Endothelial cell (in vitro differentiated cells): ENCODE measurements around the gene OSBP2. TPM values are rescaled to one million over a fixed set of nuclear protein-coding genes. Genes with fewer than 3 reads are reported as not detected.

Experiments
- DNase-seq: peaks from one replicate; pipeline ENCODE4 v3.0.0; 2021; ENCODE audit warnings: low spot score
- H3K27ac Mint-ChIP-seq: one replicate; pipeline ENCODE4 v1.8.0; 2021; ENCODE audit warnings: mixed read lengths, inconsistent platforms; ENCODE audit not compliant: unreplicated experiment
- H3K27me3 Mint-ChIP-seq: one replicate; pipeline ENCODE4 v1.8.0; 2021; ENCODE audit warnings: mild to moderate bottlenecking, moderate library complexity, mixed read lengths, inconsistent platforms; ENCODE audit not compliant: unreplicated experiment
- H3K36me3 Mint-ChIP-seq: one replicate; pipeline ENCODE4 v1.8.0; 2021; ENCODE audit warnings: mild to moderate bottlenecking, low read depth, mixed read lengths, inconsistent platforms; ENCODE audit not compliant: unreplicated experiment
- H3K4me1 Mint-ChIP-seq: one replicate; pipeline ENCODE4 v1.8.0; 2021; ENCODE audit warnings: mild to moderate bottlenecking, mixed read lengths, inconsistent platforms; ENCODE audit not compliant: unreplicated experiment
- H3K4me3 Mint-ChIP-seq: one replicate; pipeline ENCODE4 v1.8.0; 2021; ENCODE audit warnings: mild to moderate bottlenecking, mixed read lengths, inconsistent platforms; ENCODE audit not compliant: unreplicated experiment
- H3K9me3 Mint-ChIP-seq: one replicate; pipeline ENCODE4 v1.8.0; 2021; ENCODE audit warnings: mixed read lengths, inconsistent platforms; ENCODE audit not compliant: unreplicated experiment
- CTCF ChIP-seq: fragments of 200-600 bp; sonication (generic); IDR thresholded peaks from one replicate; pipeline ENCODE4 v1.5.0; 2021; ENCODE audit warnings: antibody characterized with exemption; ENCODE audit not compliant: unreplicated experiment
- total RNA-seq: library from RNA; stranded (reverse); fragmentation: NEBNext Ultra II Directional; extraction: Animal tissue kit (Norgen Biotek cat#: 25700); gene quantifications from one replicate; pipeline ENCODE4 v1.2.1, GENCODE V29; 2021; ENCODE audit not compliant: unreplicated experiment

Gene OSBP2
- total RNA-seq, 1 donor from 2014 or later: 3.0 TPM

DNA sequence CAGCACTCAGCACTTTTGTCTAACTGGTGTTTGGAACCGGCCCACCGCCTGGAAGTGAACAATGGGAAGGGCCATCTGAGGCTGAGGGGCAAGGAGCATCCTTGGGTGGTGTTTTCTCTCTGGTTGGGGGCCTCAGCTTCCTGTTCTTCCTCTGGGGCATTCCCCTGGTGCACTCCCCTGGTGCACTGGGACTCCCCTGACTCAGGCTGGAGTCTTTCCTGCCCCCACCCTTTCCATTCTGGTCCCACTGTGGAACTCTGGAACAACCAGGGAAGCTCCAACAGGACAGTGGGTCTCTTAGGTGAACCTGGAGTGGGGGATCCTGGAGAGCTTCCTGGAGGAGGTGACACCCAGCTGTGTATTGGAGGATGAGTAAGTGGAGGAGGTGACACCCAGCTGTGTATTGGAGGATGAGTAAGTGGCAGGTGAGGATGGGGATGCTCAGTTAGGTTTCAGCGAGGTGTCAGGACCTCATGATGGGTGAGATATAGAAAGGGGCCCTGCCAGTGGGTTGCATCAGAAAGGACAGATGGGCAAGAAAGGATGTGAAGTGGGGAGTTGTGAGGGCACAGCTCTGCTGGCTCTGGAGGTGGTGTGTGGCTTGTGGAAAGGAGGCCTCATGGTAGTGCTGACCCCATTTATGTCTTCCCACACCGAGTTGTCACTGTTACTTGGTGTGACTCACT, 132.1 kb downstream of the OSBP2 start:
- Mint-ChIP-seq H3K36me3 (no peaks in the 10 kb centered on the region), H3K27me3 (peaks cover 15% of the 10 kb centered on the region), H3K9me3 (no peaks in the 10 kb centered on the region), H3K27ac (no peak overlapping the region), H3K4me1 (peaks cover 4% of the 10 kb centered on the region), H3K4me3 (no peak overlapping the region)
- no peak for TF ChIP-seq CTCF
- DNase-seq: no peak

DNA sequence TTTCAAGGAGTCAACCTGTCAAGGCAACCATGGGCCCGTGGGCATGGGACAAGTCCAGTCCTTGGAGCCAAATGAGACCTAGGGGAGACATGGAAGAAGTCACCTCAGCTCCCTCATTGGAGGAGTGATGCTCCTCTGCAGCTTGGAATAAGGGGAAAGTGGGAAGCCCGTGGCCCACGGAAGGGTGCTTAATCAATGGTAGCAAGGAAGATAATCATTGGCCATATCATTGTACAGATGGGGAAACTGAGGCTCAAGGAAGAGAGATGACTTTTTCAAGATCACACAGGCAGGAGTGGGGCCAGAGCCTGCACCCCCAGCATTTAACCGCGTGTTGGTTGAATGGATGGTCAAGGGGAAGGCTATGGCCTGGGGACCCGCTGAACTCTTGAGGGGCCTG, 133.0 kb downstream of the OSBP2 start:
- no peak for DNase-seq
- no peak for TF ChIP-seq CTCF
- Mint-ChIP-seq H3K27ac (no peak overlapping the region), H3K4me1 (peaks cover 4% of the 10 kb centered on the region), H3K36me3 (no peaks in the 10 kb centered on the region), H3K4me3 (no peak overlapping the region), H3K9me3 (no peaks in the 10 kb centered on the region), H3K27me3 (peaks cover 14% of the 10 kb centered on the region)

DNA sequence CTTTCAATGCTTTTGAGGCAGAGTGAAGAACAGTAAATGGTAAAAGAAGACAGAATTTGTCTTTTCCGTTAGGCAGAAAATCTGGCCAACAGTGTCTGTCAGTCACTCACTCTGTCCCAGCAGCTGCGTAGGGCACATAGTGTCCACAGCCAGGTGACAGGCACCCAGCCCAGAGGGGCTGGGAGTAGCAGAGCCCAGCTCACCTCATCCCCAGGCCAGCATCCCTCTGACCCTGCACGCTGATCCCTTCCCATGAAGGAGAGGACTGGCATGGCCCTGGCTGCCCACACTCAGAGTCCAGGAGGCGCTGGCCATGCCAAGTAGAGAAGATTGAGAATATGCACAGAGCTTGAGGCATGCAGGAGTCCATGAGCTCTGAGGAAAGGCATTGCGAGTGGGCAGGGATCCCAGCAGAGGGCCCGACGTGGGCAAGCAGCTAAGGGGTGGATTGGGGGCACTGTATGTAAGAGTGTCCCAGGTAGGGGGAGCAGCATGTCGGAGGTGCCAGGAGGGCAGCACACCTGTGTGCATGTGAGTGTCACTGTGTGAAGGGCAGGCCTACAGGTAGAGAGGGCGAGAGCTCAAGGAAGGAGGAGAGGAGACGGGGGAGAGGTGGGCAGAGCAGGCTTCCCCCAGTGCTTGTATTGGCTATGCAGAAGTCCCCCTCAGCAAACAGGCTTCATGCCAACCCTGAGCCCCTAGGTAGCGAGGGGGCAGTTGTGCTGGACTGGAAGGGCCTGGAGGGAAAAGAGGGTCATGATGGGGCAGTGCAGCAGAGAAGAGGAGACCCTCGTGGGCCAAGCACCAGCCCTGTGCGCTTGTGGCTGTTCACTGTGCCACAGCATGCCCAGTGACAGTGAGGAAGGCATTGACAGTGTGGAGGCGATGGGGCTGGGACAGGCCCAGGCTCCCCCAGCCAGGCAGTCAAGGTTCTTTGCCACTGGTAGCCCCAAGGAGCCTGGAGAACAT, 133.8 kb downstream of the OSBP2 start:
- no peak overlapping the region for H3K4me3 Mint-ChIP-seq
- H3K27ac Mint-ChIP-seq: no peak overlapping the region
- H3K27me3 Mint-ChIP-seq: peaks cover 10% of the 10 kb centered on the region
- TF ChIP-seq CTCF: no peak
- no peaks in the 10 kb centered on the region for H3K4me1 Mint-ChIP-seq
- H3K9me3 Mint-ChIP-seq: no peaks in the 10 kb centered on the region
- no peaks in the 10 kb centered on the region for H3K36me3 Mint-ChIP-seq
- no peak for DNase-seq

DNA sequence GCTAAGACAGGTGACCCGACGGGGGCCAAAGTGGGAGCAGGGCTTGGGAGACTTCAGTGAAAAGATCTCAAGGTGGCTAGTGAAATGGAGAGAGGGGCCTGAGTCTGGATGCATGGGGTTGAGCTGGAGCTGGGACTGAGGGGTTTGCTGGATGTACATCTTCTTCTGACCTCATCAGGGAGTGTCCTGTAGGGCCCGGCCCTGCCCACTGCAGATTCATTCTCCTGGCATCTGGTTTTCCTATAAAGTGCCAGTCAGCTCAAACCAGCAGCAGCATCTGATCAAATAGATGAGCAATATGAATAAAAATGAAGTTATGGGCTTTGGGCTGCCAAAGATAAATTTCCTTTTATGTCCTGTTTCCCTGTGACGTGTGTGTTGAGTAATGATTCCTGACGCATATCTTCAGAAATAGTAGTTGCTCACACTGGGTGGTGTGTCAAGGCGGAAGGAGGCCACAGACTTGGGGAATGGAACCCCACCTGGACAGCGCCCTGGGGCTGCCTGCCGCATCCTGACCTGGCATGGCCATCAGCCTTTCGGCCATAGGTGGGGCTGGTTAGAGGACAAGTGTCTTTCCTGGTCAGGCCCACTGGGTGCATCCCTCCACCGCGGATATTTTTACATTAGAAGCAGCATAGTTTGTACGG, 135.4 kb downstream of the OSBP2 start:
- DNase-seq: no peak
- H3K4me1 Mint-ChIP-seq: no peaks in the 10 kb centered on the region
- H3K36me3 Mint-ChIP-seq: no peaks in the 10 kb centered on the region
- no peak overlapping the region for H3K27ac Mint-ChIP-seq
- H3K9me3 Mint-ChIP-seq: no peaks in the 10 kb centered on the region
- H3K27me3 Mint-ChIP-seq: peaks cover 2% of the 10 kb centered on the region
- no peak for TF ChIP-seq CTCF
- no peak overlapping the region for H3K4me3 Mint-ChIP-seq
